ENCODE data around the gene BRINP3.

DNA sequence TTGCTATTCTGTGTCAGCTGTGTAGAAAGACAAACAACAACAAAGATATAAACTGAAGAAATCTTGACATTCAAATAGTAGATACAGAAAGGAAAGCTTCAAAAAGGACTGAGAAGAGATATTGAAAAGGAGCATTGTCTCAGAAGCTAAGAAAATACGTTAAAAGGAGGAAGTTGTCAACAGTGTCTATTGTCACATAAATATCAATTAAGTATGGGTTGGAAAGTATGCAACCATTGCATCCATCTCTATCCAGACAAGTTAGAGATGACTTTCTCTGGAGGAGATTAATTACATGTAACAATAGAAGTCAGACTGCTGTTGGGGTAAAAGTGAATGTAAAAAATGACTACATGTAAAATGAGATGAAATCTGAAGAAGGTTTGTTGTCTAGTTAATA lies 29.7 kb upstream of the BRINP3 start:
- TF ChIP-seq, protein P1, sequence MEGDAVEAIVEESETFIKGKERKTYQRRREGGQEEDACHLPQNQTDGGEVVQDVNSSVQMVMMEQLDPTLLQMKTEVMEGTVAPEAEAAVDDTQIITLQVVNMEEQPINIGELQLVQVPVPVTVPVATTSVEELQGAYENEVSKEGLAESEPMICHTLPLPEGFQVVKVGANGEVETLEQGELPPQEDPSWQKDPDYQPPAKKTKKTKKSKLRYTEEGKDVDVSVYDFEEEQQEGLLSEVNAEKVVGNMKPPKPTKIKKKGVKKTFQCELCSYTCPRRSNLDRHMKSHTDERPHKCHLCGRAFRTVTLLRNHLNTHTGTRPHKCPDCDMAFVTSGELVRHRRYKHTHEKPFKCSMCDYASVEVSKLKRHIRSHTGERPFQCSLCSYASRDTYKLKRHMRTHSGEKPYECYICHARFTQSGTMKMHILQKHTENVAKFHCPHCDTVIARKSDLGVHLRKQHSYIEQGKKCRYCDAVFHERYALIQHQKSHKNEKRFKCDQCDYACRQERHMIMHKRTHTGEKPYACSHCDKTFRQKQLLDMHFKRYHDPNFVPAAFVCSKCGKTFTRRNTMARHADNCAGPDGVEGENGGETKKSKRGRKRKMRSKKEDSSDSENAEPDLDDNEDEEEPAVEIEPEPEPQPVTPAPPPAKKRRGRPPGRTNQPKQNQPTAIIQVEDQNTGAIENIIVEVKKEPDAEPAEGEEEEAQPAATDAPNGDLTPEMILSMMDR (conservative IDR thresholded peaks at IDR 0.05; ENCODE audit: low read length) = no peak
- no peak for TF ChIP-seq EZH2phosphoT487 (IDR thresholded peaks at IDR 0.05; ENCODE audit: borderline replicate concordance, low read depth, low read length)

All from OCI-LY7 (cell line).